ENCODE data around the gene TLE3.

DNA sequence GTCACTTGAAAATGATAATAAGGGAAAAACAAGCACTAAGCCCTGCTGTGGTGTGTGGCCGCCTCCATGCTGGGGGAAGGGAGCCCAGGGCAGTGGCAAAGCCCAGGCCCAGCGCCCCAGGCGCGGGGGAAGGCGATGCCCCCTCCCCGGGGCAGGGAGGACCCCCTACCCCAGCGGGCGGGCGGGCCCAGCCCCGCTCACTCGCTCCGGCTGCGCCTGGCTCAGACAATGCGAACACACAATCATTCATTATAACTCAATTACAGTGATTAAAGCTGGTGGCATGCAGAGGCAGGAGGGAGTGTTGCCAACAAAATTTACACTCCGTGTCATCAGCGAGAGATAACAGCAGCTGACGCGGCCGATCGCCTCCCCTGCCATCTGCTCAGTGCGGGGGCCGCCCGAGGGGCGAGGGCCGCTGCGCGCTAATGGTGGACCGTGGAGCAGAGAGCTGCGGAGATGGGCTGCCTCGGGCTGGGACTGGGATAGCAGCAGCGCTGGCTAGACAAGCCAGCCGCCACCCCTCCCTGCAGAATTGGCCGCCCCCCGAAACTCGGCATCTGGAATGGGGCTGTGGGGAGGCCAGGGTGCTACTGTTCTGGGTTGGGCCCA lies 64.1 kb downstream of the TLE3 start:
- TF ChIP-seq, protein P1, sequence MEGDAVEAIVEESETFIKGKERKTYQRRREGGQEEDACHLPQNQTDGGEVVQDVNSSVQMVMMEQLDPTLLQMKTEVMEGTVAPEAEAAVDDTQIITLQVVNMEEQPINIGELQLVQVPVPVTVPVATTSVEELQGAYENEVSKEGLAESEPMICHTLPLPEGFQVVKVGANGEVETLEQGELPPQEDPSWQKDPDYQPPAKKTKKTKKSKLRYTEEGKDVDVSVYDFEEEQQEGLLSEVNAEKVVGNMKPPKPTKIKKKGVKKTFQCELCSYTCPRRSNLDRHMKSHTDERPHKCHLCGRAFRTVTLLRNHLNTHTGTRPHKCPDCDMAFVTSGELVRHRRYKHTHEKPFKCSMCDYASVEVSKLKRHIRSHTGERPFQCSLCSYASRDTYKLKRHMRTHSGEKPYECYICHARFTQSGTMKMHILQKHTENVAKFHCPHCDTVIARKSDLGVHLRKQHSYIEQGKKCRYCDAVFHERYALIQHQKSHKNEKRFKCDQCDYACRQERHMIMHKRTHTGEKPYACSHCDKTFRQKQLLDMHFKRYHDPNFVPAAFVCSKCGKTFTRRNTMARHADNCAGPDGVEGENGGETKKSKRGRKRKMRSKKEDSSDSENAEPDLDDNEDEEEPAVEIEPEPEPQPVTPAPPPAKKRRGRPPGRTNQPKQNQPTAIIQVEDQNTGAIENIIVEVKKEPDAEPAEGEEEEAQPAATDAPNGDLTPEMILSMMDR (conservative IDR thresholded peaks at IDR 0.05; ENCODE audit: low read depth, low read length) = no peak
- TF ChIP-seq POLR2A (IDR thresholded peaks at IDR 0.05; ENCODE audit: low read depth, low read length) (no peak), MXI1 (IDR thresholded peaks at IDR 0.05; ENCODE audit: borderline replicate concordance, low read depth, low read length) (no peak), MAZ (IDR thresholded peaks at IDR 0.05; ENCODE audit: borderline replicate concordance, low read depth, low read length) (peak; percentile 24; the same call in 1 of the 2 replicates), RCOR1 (IDR thresholded peaks at IDR 0.05; ENCODE audit: insufficient replicate concordance, low read length) (no peak), NFE2L2 (IDR thresholded peaks at IDR 0.05; ENCODE audit: low read depth, low read length) (no peak), CEBPB (IDR thresholded peaks at IDR 0.05; ENCODE audit: low read depth, low read length) (peak; percentile 50; the same call in 1 of the 2 replicates), RFX5 (IDR thresholded peaks at IDR 0.05; ENCODE audit: low read depth, low read length) (no peak)
- TF ChIP-seq, protein P2, sequence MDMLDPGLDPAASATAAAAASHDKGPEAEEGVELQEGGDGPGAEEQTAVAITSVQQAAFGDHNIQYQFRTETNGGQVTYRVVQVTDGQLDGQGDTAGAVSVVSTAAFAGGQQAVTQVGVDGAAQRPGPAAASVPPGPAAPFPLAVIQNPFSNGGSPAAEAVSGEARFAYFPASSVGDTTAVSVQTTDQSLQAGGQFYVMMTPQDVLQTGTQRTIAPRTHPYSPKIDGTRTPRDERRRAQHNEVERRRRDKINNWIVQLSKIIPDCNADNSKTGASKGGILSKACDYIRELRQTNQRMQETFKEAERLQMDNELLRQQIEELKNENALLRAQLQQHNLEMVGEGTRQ (IDR thresholded peaks at IDR 0.05; ENCODE audit: low read depth, low read length) = no peak
